Activated naive CD4-positive, alpha-beta T cell treated with Interleukin-2 at 50 U/mL for 16 hours (primary cell): ENCODE results near the gene MAB21L4.

Source experiments
- DNase-seq: peaks from one replicate; pipeline ENCODE4 v3.0.0-alpha.2; 2020

Gene MAB21L4

DNA sequence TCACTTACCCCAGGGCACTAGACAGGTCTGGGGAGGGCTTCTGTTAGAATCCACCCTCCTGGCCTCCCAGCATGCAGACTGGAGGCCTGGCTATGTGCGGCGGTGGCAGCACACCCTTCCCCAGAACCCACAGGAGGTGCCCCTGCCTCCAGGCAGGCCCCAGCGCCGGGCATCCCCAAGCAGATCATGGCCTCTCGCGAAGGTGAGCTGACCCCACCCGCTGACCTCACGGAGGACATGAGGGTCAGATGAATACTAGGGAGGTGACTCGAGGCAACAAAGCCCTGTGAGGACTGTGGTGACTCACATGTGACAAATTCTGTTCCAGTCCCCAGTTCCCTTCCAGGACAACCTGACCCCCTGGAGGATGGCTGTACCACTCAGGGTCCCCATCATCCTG lies 1.9 kb downstream of the MAB21L4 start:
- DNase-seq: no peak

DNA sequence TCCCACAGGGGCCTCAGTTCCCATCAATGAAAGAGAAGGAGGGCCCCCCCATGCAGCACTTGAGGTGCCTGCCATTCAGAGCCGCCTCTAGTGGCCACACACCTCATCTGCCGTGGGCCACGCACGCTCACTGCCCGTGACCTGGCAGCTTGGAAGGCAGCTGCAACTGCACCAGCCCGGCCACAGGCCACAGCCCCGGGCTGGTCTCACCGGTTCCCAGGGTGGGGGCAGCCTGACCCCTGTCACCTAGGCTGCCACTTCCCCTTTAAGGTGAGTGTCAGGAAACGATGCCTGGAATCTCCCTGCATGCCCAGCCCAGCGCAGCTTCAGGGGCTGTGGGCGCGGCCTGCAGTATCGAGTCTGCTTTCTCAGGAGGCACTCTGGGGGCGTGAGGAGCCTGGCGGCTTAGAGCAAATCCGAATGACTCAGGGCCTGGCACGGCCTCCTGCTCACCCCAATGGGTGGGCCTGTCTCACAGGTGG lies 2.6 kb downstream of the MAB21L4 start:
- peak; percentile 36 for DNase-seq

DNA sequence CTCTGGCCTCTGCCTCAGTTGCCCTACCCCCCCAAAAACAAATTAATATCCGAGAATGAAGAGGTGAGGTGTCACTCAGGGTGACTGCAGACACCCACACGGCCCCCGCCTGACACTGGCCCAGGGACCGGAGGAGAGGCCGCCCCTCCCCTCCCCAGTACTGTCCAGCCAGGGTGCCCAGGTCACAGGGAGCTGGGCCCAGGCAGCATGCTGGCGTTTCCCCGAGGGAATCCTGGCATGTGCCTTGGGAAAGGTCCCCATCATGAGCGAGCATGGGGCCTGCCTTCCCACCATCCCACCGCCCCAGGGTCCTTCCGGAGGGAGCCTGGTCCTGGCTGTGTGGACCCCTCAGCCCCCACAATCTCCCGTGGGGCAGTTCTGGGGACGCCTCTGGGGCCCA lies 3.0 kb downstream of the MAB21L4 start:
- DNase-seq: no peak

DNA sequence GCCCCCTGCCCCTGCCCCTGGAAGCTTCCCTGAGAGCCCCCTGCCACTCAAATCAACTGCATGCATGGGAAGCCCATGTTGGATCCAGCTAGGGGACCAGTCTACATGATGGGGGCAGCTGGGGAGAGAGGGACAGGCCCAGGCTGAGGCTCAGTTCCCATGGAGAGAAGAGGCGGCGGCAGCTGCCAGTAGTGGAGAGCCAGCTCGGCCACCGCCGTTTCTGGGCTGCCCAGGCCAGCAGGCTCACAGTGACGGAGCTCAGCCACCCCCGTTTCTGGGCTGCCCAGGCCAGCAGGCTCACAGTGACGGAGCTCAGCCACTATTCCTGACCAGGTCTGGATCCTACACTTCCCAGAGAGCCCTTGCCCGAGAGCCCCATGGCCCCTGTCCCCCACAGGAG lies 3.6 kb downstream of the MAB21L4 start:
- no peak for DNase-seq

DNA sequence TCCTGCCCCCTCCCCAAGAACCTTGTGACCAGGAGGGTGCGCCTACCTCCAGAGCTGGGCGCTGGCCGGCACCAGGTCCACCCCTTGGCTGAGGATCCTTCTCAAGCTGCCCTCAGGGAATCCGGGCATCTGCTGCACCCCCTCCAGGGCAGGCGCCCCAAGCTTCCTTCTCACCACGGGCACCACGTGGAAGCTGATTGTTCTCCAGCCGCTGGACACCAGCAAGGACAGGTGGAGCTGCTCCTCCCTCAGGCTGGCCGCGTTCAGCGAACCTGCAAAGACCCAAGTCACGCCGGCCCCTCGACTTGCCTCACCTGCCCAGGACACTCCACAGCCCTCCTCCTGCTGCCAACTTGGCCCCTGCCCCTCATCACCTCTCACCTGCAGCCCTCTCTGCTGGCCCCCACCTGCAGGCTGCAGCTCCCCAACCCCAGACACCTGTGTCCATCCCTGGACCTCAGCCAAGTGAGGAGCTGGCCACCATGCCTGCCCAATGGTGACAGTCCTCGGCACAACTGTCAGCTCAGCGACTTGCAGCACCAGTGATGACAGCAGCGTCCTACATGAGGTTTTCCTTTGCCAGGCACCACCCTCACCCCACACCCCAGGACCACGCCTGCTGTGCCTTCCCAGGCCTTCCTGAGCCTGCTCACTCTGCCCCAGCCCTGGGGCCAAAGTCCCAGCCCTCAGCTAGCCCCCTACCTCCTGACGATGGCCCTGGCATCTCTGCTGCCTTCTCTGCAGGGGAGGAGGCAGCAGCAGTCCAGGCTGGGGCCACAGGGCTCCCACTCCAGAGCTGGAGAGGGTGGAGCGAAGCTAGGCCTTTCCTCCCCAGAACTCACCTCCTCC lies 4.2 kb downstream of the MAB21L4 start:
- no peak for DNase-seq

DNA sequence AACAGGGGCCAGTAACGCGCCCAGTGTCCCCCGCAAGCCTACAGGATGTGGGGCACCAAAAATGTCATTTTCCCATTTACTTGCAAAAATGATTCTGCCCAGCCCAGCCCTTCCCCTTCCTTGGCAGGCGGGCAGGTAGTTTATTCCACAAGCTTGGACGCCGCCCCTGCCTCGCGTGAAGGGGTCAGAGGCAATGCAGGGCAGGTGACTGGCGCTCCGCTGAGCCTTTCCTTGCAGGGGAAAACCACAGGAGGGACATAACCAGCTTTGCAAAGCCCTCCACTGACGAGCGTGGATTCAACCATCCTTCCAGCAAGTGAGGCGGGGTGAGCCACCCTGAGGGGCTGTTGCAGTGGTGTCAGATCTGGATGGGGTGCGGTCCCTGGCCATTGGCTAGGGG lies 5.3 kb downstream of the MAB21L4 start:
- DNase-seq: no peak

DNA sequence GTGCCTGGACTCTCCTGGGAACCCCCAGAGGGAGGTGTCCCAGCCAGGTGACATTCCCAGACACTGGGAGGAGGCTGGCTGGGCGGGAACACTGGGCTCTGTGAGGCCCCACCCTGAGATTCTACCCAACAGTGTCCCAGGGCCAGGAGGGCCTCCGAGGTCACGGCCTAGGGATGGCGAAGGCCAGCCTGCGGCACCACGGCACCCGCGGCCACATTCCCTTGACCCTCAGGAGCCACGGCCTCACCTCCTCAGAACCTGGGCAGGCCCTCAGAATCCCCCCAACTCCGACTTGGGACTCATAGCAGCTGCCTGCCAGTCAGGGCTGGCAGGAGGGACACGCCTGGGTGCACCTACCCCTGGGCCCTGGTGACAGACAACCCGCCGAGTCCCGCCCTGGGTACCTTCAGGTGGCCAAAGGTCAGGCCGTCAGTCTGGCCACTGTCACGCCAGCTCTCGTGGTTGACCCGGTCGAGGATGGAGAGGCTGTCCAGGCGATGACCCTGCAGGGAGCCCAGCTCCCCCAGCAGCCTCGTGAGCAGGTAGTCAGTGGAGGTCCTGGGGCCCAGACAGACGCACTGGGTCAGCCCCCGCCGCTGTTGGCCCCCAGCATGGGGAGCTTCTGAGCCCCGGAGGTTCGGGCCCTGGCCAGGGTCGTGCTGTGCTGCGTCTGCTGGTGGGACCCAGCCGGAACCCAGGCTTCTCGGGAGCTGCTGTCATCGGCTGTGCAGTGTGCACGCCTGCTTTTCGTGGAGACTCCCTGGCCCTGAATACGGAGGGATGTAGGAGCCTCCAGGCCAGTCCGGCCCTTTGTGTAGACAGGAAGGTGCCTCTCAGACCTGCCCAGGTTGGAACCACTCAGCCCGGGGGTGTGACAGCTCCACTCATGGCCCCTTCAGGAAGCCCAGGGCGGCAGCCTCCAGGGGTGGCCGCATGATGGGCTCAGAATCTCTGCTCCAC lies 6.1 kb downstream of the MAB21L4 start:
- DNase-seq: no peak

DNA sequence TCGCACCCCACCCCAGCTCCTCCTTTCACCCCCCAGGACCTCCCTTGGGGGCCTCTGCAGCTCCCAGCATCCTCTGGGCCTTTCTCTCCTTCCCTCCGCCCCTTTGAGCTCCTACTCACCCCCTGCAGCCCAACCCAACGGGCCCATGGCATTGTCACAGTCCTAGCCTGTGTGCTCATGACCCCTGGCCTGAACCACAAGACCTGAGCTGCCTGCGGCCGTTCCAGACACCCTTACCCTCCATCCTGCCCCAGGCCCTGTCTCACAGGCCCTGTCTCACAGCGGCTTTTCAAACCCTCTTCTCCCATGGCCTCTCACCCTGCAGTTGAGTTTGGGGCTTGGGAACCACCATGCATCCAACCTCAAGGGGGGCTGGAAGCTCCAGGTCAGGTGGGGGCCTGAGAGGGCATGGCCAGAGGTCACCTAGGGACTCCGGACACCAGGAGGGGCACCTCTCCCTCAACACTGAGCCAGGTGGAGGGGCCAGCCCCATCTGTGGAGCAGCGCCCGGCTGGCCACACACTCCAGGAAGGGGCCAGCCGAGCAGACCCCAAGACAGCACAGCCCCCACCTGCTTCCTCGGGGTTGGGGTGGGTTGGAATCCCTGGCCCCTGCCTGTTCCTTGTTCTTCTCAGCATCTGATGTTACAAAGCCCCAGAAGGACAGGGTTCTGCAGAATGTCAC lies 6.9 kb downstream of the MAB21L4 start:
- DNase-seq: no peak

DNA sequence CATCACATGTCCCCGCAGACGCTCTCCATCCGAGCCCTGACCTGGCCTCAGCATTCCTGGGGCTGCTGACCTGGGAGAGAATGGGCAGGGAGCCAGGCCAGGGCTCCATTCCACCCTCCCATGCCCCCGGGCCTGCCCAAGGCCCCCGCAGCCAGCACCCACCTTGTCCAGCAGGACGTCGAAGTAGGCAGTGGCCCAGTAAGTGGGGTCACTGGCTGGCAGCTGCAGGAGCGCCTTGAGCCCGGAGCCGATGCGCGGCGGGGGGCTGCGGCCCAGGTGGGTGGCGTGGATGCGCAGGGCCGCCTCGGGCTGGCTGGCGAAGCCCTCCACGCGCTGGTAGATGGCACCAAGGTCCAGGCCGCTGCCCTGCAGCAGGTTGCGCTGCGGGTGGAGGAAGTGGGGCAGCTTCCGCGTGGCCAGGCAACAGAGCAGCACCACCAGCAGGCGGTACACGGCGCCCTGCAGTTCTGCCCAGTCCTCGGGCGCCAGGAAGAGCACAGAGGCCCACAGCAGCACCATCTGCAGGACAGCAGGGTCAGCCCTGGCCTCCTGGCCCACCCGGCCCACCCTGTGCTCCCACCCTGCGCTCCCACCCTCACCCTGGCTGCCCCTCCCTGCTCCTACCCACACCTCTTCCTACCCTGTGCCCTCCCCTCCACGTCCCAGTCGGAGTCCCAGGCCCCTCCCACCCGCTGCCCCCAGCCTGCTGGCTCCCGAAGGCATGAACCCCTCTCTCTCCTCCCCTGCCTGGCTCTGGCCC lies 7.6 kb downstream of the MAB21L4 start:
- DNase-seq: no peak

DNA sequence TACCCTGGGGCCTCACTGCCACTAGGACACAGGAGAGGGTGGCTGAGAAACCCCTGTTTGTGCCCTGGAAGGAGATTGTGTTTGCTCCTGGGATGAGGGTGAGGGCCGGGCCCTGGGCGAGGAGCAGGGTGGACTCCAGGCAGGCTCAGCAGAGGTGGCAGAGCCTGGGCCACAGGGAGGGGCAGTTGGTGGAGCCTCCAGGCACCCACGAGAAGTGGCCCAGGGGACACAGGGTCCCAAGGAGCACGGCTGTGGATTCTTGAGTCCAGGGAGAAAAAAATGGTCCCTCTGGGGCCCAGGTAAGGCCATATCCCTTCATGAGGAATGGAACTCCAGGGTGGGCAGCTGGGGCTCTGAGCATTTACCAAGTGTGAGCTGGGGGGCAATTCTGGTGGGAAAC lies 8.3 kb downstream of the MAB21L4 start:
- no peak for DNase-seq

DNA sequence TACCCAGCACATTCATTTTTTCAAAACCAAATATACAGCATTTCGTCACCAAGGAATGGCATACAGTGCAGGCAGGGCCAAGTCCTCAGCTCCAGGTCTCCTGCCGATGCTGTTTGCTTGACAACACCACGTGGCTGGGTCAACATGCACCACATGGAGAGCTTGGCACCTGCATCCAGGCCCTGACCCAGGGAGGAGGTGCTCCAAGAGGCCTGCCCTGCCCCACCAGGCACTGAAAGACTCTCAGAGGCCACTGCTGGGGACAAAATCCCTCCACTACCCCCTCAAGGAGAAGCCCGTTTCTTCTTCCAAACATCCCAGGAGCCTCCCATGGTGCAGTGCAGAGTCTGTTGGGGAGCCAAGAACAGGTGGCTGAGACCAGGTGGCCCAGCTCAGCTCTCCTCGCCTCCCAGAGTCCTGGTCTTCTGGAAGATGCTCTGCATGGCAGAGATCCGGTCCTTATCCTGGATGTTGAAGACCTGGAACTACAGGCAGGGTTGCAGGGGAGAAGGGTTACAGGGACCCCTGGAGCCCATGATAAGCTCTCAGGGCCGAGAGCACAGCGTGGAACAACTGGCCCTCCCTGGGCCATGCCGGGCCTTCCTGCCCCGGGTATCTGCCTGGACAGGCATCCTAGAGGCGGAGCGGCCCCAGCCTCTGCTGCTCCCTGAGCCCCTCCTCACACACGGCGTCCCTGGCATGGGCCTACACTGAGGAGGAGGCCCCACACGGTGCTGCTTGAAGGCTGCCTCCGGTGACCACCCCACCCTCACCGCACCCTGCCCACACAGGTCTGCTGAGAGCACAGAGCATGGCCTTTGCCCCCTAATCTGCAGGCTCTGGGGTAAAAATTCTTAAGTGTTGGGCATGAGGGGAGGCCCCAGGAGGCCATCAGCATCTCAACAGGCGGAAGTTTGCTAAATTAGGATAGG lies 9.0 kb downstream of the MAB21L4 start:
- DNase-seq: no peak

DNA sequence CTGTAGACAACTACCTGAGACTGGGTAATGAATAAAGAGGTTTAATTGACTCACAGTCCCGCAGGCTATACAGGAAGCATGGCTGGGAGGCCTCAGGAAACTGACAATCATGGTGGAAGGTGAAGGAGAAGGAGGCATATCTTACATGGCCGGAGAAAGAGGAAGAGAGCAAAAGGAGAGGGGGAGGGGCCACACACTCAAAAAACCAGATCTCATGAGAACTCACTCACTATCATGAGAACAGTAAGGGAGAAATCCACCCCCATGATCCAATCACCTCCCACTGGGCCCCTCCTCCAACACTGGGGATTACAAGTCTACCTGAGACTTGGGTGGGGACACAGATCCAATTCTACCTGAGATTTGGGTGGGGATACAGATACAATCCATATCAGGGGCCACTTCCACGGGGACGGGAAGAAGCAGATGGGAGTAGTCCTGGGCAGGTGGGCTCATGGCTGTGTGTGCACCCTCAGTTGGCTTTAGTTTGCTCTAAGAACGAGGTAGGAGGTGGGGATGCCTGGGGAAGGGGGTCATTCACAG lies 9.9 kb downstream of the MAB21L4 start:
- DNase-seq: no peak

DNA sequence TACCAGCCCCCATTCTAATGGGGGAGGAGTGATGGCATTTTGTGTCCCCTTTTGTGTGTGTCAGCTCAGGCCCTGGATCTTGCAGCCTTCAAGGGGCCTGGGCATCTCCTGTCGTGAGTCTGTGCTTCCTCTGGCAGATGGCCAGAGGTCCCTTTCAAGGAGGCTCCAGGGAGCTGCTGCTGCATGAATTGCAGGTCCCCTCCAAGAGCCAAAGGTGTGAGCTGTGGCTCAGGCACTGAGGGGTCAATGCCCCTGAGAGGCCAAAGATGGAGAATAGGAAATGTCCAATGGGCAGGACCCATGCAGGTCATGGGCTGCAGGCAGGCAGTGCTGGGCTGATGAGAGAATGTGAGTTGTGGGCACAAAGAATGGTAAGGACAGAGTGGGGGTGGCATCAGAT lies 10.4 kb downstream of the MAB21L4 start:
- DNase-seq: no peak

DNA sequence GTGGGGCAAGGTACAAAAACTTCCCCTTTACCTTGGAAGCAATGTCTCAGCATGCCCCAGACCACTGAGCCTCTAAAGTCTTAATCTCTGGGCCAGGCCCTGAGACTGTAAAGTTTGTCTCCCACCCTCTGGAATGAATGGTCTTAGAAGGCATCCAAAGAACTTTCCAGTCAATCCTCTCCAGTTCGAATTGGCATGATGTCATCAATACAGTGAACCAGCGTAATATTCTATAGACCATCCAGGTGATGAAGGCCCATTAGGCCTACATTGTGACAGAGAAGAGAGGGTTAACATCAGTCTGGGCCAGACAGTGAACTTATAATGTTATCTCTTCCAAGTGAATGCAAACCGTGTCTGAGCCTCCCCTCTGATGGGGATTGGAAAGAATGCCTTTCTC lies 11.2 kb downstream of the MAB21L4 start:
- no peak for DNase-seq

DNA sequence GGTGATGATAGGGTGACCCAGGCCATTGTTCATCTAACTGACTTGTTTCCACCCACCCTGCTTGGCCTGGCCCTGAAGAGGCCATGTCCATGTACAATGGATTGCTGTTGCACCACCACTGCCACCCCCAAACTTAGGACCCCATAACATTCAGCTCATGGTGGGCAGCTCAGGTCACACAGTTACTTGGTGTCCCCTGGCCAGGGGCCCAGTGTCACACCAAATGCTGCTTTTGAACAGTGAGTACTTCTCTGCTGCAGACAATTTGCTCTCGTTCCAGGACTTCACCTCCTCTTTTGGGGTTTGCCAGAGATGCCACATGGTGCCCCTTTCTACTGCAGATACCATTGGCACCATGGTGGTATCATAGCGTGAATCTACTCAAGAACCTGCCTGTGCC lies 11.7 kb downstream of the MAB21L4 start:
- no peak for DNase-seq

DNA sequence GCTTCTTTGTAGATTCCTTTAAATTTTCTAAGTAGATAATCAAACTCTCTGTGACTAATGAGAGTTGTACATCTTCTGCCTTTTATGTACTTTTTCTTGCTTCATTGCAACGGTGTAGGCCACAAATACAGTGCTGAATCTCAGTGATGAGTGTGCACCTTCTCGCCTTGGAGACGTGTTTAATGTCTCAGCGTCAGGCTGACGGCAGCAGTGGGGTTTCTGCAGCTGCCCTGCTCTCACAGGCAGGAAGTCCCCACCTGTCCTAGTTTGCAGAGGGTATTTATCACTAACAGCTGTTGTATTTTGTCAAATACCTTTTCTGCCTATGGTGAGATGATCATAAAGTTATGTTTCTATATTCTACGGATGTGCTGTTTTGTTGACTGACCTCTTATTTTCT lies 14.0 kb downstream of the MAB21L4 start:
- no peak for DNase-seq

DNA sequence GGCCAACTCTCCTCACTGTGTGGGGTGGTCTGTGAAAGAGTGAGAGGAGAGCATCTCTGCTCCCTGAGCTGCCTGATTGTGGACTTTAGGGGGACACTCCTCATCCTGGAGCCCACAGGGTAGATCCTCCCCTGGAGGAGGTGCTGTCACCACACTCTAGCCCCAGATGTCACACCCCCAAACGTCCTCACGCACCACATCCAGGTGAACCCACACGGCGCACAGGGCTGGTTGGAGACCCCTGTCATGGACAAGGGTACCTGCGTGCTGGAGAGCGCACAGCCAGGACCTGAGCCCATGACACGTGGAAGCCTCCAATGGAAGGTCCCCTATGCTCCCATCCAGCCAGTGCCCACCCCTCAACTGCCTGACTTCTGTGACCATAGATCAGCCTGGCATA lies 16.9 kb downstream of the MAB21L4 start:
- no peak for DNase-seq

DNA sequence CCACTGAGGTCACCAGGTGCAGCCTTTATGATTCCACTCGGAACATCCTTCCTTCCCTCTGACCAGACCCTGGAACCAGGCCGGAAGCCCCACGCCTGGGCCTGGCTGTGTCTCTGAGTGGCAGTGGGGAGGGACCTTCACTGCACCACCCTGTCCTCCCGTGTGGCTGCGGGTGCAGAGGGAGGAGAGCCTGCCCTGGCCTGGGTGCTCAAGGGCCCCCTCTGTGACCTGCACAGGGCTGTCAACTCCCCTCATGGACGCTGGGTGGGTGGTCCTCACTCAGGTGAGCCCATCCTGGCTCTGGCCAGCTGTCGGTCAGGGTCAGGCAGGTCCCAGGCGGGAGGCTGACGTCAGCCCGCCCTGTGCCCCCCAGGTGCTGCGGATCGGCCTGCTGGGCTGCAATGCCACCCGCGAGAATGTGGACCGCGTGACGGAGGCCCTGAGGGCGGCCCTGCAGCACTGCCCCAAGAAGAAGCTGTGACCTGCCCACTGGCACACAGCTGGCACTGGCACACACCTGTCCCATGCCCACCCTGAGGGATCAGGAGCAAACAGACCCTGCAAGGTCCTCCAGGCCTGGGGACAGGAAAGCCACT lies 17.5 kb downstream of the MAB21L4 start:
- no peak for DNase-seq

DNA sequence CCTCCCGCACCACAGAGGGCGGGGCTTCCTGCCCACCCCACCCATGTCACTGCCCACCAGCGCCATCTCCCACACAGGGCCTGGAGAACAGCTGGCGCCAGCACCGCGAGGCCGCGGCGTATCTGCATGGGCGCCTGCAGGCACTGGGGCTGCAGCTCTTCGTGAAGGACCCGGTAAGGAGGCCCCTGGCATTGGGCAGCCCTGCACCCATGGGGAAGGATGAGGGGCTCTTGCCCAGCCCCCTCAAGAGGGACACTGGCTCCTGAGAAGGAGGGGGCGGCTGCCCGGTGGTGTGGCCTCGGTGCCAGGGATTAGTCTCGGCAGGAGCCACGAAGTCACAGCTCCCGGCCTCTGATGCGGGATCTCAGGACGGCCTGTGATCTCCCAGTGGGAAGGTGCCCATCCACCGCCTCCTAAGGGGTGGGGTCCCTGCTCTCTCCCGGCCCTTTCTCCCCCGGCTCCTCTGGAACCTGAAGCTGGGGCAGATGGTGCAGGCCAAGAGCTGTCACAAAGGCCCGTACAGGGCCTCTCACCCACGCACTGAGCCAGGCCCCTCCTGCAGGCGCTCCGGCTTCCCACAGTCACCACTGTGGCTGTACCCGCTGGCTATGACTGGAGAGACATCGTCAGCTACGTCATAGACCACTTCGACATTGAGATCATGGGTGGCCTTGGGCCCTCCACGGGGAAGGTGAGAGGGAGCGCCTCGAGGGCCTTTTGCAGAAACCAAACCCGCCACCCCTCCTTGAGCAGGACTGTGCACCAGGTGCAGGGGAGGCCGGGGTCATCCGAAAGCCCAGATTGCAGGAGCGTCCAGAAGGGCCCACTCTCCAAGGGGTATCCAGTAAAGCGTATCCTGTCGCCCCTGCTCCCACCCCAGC lies 18.3 kb downstream of the MAB21L4 start:
- DNase-seq: no peak
